GM12865 (cell line): ENCODE data around the gene TPRN.
A peak's percentile ranks its signal among the peaks of the same experiment; 100 is the strongest.

Source experiments
- DNase-seq: peaks from one replicate; pipeline ENCODE4 v3.0.0; 2010; ENCODE audit warnings: low read depth
- H3K4me3 ChIP-seq: 2 replicates; pipeline ENCODE4 v1.5.1; 2011; ENCODE audit warnings: mild to moderate bottlenecking, low read depth, low read length, control low read depth
- TF ChIP-seq, protein P1 (sequence below): IDR thresholded peaks from 2 replicates; pipeline ENCODE4 v1.5.1; 2011; ENCODE audit warnings: low read length, control low read depth, low read depth, inconsistent platforms; ENCODE audit not compliant: insufficient read depth; ENCODE audit errors: missing control alignments

Gene TPRN

DNA sequence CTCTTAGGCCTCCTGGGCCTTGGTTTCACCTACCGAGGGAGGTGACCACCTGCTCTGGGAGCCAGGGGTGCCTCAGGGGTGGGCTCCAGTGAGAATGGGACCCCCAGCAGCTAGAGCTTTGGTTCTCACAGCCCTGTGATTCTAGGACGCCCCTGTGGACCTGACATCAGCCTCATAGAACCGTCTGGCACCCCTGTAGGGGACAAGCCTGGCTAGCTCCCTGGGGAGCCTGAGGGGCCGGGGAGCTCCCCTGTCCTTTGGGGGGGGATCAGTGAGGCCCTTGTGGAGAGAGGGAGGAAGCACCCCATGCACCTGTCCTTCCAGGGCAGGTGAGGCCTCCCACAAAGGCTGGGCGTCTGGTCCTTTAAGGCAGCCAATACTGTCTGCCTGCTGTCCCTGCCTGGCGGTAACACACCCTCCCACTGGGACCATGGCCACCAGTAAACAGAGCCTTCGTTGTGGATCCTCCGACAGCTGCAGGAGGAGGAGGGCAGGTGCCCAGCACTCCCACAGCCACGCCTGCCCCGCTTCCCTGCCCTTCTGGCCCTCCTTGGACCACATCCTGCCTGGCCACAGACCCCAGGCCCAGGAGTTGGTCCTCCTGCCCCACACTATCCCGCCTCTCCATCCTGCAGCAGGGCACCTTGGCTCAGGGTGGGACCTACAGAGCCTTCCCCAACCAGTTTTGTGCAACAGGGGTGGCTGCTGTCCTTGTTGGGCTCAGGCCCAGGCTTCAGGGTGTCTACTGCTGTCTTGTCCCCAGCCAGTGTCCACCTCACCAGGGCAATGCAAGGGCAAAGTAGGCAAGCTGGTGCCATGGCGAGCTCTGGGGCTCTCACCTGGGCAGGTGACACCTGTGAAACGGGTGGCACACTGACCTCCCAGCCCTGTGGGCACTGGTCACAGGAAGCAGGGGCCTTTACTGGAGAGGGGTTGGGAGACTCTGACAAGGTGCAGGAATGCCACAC is 37.5 kb upstream of the TPRN start:
- DNase-seq: no peak
- TF ChIP-seq, protein P1, sequence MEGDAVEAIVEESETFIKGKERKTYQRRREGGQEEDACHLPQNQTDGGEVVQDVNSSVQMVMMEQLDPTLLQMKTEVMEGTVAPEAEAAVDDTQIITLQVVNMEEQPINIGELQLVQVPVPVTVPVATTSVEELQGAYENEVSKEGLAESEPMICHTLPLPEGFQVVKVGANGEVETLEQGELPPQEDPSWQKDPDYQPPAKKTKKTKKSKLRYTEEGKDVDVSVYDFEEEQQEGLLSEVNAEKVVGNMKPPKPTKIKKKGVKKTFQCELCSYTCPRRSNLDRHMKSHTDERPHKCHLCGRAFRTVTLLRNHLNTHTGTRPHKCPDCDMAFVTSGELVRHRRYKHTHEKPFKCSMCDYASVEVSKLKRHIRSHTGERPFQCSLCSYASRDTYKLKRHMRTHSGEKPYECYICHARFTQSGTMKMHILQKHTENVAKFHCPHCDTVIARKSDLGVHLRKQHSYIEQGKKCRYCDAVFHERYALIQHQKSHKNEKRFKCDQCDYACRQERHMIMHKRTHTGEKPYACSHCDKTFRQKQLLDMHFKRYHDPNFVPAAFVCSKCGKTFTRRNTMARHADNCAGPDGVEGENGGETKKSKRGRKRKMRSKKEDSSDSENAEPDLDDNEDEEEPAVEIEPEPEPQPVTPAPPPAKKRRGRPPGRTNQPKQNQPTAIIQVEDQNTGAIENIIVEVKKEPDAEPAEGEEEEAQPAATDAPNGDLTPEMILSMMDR: no peak
- no peak overlapping the region for H3K4me3 ChIP-seq

DNA sequence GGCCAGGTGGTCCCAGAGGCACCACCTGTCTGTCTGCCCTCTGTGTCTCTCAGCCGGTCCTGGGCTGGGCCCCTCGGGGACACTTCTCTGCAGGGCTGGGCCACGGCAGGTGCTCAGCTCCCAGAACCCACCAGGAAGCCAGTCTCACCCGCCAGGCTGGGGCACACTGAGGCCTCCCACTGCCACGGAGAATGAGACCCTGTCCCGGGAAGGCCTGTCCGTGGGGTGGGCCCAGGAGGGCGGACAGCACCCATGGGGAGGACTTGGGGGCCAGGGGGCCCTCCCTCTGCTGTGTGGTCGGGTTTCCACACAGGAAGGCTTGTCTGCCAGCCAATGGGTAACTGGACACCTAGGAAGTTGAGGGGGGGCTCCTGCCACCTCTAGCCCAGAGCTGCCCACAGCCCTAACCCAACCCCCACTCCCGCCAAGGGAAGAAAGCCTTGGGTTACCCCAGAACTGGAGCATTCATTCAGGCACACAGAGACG is 36.4 kb upstream of the TPRN start:
- TF ChIP-seq, protein P1: no peak
- H3K4me3 ChIP-seq: no peak overlapping the region
- no peak for DNase-seq

DNA sequence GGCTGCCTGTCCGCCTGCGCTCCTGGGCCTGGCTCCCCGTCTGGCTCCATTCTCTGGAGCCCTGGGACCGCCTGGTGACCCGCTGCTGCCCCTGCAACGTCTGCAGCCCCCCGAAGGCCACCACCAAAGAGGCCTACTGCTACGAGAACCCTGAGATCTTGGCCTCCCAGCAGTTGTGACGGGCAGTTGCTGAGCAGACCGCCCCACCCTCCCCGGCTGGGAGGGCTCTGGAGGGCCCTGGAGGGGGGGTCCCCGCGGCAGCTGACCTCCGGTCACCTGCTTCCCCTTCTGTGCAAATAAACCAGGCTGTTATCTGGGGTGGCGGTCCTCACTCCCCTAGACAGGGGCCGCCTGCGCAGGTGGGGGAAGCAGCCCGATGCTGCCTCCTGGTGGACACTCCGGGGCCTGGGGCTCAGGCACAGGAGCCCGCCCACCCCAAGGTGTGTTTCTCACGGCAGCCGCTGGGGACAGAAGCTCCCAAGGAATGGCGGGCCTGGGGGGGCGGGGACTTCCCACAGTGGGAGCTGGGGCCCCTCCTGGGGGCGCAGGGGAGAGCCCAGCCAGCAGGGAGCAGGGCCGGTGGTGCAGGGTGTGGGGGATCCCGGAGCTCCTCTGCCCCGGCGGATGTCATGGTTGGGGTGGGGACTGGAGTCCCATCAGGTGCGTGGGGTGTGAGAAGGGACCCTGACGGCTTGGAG is 35.8 kb upstream of the TPRN start:
- peak; percentile 91 for DNase-seq
- H3K4me3 ChIP-seq: no peak overlapping the region
- TF ChIP-seq, protein P1: peak; percentile 98

DNA sequence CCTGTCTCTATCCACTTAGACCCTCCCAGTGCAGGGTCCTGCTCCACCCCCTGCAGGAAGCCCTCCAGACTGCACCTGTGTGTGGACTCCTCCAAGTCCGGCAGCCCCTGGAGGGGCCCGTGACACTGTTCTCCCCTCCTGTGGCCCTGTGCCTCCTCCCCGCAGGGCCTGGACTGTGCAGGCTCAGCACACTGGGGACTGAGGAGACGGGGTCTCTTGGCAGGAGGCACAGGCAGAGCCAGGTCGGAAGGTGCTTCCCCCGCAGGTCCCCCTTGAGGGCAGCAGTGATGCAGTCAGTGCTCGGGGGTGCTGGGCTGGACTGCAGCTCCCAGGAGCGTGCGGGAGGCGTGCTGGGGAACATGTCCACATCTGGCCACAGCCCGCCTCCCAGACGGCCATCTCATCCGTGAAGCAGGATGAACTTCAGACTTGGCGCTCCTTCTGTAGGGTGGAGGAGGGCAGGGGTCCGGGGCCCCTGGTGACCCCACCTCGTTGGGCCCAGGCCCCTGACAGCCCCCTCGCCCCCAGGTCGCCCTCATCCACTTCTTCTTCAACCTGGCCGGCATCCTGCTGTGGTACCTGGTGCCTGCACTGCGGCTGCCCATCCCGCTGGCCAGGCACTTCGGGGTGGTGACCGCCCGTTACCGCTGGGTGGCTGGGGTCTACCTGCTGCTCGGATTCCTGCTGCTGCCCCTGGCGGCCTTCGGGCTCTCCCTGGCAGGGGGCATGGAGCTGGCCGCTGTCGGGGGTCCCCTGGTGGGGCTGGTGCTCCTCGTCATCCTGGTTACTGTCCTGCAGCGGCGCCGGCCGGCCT is 35.1 kb upstream of the TPRN start:
- H3K4me3 ChIP-seq: no peak overlapping the region
- DNase-seq: no peak
- TF ChIP-seq, protein P1: no peak

DNA sequence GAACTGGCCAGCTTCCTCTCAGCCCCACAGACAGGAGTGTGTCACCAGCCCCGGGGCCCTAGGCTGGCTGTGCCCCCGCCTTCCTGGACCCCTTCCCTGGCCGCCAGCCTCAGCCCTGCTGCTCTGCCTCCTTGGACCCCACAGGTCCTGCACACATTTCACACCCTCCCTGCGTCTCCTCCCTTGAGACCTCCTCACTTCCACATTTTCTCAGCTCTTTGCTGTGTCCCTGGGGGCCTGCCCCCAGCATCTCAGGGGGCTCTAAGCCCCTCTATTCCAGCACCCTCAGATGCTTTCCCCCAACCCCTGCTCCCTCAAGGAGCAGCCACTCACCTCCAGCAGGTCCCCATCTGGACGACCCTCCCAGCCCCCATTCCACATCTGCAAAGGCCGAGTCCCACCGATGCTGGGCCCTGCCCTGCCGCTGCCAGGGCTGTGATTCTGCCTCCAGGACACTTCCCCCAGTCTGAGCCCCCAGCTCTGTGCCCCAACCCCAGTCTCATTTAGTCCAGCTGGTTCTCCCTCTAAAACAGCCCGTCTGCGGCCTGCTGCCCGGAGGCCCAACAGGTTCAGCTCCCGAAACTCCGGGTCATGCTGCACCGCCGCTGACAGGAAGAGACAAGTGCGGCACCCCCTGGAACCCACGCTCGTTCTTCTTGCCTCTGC is 34.4 kb upstream of the TPRN start:
- TF ChIP-seq, protein P1: no peak
- no peak overlapping the region for H3K4me3 ChIP-seq
- no peak for DNase-seq
